ENCODE results near the gene MCEMP1.

The MCEMP1 gene, protein sequence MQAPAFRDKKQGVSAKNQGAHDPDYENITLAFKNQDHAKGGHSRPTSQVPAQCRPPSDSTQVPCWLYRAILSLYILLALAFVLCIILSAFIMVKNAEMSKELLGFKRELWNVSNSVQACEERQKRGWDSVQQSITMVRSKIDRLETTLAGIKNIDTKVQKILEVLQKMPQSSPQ

DNA sequence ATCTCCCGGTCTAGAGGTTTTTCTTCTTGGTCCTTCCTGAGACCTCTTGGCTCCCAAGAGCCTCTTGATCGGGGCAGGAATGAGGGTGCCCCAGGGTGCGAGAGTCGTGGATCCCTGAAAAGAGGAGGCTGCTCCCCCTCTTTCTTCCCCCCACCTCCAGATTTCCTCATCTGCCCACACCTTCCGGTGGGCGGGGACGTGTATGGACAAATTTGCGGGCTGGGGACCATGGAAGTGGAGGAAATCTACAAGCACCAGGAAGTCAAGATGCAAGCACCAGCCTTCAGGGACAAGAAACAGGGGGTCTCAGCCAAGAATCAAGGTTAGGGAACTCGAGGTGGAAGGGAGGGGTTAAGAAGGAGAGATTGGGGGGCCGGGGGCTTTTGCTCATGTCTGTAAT lies at the start of gene MCEMP1:
Gene MCEMP1, plus strand, starts transcription at position 237 of the 400 bp plus-strand sequence. Its CDS starts 31 bp downstream, at position 268.
- no peak for DNase-seq (ENCODE audit: low read depth)

DNA sequence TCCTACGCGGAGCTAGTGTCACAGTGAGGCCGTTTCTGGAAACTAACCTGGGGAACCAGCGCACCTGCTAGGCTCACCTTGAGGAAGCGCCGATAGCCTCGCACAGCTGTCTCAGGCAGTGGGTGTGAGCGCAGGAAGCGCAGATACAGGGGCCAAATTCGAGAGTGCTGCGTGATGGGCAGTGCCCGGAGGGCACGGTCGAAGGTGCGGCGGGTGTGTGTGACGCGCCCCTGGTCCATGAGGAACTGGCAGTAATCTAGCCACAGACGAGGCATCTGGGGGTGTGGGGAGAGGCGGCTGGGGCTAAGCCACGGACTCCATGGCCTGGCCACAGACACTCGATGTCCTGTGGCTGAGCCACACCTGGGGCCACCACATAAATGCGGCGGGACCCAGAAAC lies 49.7 kb upstream of the MCEMP1 start:
- DNase-seq (ENCODE audit: low read depth): no peak

DNA sequence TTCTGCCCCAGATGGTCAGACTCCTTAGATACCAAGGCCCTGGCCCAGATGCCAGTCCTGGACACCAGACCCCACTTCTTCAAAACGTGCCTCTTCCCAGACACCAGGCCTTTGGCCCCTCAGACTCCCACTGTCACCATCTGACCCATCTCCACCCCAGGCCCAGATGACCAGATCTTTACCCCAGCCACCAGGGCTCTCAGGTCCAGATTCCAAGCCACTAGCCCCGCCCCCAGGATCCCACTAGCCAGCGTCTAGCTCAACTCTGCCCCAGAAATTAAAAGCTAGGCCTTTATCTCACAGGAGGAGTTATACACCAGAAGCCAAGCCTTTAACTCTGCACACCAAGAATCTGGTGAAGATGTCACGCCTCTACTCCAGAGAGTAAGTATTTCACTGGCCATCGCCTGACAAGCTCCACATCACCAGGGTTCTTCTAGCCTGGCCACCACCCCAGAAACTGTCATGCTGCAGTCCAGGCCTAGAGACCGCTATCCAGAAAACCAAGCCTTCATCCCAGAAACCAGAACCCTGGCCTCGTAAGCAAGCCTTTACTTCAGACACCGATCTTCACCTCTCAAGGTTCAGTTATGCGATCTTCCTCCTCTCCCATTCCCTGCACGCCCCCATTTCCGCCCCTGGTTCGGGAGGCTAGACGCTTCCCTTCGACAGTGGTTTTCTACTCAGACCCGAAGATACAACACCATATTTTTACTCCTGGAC lies 48.1 kb upstream of the MCEMP1 start:
- DNase-seq (ENCODE audit: low read depth): no peak

DNA sequence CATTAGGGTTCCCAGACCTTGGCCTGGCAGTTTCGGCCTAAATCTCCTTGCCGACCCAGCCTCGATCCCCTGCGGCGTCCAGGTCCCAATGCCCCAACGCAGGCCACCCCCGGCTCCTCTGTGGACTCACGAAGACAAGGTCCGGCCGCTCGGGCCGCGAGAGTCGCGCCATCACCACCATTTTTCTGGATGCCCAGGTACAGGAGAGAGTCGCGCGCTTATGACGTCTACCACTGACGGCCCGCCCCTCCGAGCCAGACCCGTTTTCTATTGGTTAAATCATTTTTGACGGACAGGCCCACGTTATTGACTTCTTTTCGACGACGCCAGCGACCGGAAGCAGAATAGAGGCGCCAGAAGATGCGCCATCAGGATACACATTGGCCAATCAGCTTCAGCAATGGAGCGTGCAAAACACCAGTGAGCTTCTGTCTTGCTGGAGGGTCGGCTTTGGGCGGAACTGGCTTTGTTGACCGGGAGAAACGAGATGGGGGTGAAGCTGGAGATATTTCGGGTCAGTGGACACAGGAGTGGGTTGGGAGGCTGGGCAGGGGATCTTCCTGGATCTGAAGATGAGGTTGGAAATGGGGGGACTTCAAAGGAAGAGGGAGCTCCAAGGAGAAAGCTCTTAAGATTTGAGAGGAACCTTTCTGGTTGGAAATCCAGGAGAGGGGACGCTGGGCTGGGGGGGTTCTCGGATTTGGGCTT lies 47.4 kb upstream of the MCEMP1 start, which contains the start of the genes PET100 and XAB2:
Gene PET100, plus strand, starts transcription at position 447 of the 708 bp plus-strand sequence. Its CDS starts 41 bp downstream, at position 488.
Gene XAB2, minus strand, starts transcription at position 199 of the 708 bp plus-strand sequence. Its CDS starts 18 bp downstream, at position 181.
- peak; percentile 91 for DNase-seq (ENCODE audit: low read depth)

DNA sequence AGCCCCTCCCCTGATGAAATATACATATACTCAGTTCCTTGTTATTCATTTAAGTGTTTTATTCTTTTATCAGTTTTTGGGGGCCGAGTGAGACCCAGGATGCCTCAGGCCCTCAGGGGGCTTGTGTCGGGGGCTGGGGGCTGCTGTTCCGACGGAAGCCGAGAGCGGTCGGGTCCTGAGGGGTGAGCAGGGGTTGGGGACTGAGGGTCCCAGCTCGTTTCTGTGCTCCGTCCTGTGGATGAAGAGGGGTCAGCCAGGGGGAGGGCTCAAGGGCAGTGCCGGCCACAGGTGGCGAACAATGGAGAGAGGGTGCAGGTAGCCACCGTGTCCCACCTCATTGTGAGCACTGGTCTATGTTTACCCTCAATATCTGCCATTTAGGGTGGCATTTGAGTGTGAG lies 45.3 kb upstream of the MCEMP1 start:
- DNase-seq (ENCODE audit: low read depth): no peak

DNA sequence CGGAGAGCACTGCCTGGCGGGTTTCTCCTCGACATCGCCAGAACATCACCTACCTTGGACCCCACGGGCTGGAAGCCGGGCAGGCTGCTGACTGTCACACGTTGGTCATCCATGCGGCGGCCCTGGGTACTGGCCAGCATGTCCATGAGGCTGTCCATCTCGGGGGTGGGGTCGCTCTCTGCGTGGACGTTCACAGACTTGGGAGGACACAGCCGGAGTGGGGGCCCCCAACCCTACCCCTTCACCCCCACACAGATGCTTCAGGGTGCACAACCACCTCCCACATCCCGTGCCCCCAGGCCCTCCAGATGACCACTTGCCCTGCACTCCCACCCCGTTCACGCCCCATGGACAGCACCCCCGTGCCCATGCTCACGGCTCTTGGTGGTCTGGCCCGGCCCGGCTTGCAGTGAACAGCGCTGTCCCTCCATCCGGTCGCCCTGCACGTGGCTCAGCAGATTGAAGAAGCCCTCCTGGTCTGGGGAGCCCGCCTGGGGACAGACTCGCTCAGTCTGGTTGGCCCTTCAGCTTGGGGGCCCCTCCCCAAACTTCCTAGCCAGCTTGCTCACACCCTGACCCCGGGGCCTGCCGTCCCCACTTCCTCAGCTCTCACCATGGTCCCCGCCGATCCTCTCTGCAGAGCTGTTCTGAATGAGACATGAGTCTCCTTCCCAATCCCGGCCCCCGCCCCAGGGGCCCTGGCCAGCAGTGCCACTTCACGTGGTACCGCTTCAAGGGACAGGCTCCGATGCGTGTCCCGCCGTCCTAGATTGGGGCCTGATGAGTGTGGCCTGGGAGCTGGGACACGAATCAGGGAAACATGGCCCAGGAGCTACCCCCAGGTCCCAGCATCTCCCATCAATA lies 44.3 kb upstream of the MCEMP1 start:
- no peak for DNase-seq (ENCODE audit: low read depth)

DNA sequence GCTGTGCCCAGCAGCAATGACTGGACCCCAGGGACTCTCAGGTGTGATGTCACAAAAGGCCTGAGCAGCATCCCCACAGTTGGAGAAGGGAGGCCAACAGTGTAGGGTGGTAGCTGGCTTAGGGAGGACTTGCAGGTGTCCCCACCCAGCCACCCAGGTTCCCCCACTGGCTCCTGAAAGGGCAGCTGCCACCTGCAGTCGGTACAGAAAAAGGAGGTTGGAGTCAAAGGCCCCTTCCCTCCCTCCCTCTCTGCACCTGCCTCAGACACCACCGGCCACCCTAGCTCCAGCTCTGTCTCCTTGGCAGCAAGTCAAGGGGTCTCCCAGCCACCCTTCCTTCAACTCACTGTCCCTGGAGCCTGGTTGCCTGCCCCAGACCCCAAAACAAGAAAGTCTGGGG lies 43.2 kb upstream of the MCEMP1 start, which contains the start of gene PCP2:
Gene PCP2, minus strand, starts transcription at position 22 of the 400 bp plus-strand sequence. CDS start 262 bp downstream, outside the sequence.
- no peak for DNase-seq (ENCODE audit: low read depth)

DNA sequence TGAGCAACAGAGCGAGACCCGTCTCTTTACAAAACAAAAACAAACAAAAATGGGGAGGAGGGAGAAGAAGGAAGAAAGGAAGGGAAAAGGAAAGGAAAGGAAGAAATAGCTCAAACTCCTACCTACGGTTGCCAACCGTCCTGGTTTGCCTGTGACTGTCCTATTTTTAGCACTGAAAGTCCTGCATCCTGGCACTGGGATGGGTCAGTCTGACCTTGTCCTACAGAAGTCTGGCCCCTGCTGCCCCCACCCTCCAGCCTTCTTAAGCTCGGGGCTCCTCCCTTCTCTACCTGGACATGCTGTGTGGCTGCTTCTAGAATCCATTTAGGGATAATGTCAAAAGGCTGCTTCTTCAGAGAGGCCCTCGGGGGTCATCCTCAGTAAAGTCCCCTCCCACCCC lies 41.2 kb upstream of the MCEMP1 start:
- no peak for DNase-seq (ENCODE audit: low read depth)

DNA sequence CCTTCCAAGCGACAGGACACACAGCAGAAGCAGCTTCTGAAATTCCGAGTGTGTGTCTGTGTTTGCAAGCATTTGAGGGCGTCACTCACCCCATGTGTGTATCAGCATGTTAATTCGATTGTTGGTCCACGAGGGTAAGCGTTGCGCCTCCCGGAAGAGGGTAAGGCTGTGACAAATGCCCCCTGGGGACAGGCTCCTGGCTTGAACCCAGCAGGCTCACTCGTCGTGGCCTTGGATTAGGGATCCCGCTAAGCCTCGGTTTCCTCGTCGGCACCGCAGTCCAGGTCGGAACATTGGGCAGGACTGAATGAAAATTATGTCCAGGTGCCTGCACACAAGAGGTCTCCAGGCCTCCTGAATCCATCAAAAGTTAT lies 40.6 kb upstream of the MCEMP1 start:
- DNase-seq (ENCODE audit: low read depth): no peak

DNA sequence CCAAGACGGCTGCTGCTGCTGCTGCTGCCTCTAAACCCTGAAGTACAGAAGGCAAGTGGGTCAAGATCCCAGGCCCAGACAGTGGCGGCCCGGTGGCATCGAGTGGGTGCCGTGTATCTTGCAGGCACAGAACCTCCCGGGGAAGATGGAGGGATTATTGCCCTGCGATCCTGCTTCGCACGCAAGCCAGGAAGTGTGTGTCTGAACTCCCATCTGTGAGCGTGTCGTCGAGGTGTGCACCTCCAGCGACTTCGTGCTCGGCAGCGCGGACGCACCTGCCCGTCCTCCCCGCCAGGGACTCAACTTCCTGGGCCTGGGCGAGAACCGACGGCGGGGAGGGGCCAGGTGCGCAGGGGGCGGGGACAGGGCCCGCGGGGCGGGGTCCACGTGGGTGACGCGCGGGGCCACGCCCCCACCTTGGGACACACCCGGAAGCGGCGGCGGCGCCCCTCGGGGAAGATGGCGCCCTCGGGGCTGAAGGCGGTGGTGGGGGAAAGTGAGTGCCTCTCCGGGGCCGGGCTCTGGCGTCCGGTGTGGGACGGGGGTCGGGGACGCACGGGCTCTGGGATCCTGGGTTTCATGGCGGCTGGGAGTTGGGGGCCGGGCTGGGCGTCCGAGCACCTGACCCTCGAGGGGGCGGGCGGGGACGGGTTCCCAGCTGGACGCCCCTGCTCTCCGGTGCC lies 40.1 kb upstream of the MCEMP1 start, which contains the start of gene STXBP2:
Gene STXBP2, plus strand, starts transcription at position 420 of the 683 bp plus-strand sequence. Its CDS starts 40 bp downstream, at position 460.
- peak; percentile 89 for DNase-seq (ENCODE audit: low read depth)

DNA sequence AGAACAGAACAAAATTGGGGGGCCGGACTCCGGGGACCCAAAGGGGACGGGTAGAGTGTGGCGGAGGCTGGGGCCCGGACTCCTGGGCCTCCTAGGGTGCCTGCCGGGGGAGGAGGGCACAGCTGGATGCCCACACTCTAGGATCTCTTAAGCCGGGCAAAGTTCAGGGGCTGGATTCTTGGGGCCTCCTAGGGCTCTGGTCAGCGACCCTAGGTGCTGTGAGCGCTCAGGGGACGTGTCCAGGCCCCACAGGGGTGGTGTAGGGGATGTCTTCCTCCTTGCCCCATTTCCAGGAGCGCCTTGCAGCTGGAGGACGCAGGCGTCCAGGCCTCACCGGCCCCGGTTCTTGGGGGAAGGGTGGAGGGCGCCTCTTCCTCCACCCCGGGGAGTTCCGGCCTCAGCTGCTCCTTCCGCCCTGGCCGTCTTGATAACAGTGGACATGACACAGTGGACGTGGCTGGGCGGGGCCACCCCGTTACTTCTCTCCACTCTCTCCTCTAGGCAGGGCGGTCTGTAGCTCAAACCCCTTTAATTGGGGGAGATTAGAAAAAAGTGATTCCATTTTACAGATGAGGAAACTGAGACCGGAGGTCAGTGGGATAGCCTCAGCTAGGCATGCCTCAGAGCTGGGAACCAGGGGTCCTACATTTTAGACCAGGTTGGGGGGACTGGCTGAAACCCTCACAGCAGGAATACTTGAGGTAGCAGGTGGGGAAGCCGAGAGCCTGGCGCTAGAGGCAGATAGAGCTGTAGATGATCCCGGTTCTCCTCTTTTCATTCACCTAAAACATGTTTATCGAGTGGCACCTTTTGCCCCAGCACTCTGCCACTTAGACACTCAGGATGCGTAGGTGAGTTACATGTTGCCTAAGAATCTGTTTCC lies 39.3 kb upstream of the MCEMP1 start:
- no peak for DNase-seq (ENCODE audit: low read depth)

DNA sequence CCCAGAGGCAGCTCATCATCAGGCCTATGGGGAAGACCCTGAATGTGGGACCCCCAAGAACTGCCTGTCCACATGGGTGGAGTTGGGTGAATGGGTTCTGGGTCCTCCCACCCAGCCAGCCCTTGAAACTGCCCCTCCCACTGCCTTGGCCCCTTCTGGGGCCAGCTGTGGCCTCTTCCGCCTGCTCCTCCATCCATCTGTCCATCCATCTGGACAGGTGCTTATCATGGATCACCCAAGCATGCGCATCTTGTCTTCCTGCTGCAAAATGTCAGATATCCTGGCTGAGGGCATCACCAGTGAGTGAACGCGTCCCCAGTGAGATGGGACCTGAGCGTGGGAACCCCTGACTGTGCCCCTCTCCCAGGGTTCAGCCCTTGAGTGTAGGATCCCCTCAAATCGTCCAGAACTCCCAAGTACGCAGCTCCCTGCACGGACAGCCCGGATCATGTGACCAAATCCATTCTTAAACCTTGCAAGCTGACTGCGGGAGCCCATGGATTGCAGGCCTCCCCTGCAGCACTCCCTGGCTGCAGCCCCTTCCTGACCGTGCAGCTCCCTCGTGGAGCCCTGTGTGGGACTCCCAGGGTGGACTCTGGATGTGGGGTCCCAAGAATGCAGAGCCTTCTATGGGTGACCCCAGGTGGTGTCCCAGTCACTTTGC lies 38.0 kb upstream of the MCEMP1 start:
- DNase-seq (ENCODE audit: low read depth): no peak

DNA sequence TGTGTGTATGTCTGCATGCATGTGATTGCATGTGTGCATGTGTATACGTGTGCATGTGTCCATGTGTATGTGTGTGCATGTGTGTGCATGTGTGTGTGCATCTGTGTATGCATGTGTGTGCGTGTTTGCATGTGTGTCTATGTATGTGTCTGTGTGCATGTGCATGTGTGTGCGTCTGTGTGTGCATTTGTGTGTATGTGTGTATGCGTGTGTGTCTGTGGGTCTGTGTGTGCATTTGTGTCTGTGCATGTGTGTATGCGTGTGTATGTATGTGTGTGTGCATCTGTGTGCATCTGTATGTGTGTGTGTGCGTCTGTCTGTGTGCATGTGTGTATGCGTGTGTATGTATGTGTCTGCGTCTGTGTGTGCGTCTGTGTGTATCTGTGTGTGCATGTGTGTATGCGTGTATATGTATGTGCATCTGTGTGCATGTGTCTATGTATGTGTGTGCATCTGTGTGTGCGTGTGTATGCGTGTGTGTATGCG lies 37.0 kb upstream of the MCEMP1 start:
- DNase-seq (ENCODE audit: low read depth): no peak

DNA sequence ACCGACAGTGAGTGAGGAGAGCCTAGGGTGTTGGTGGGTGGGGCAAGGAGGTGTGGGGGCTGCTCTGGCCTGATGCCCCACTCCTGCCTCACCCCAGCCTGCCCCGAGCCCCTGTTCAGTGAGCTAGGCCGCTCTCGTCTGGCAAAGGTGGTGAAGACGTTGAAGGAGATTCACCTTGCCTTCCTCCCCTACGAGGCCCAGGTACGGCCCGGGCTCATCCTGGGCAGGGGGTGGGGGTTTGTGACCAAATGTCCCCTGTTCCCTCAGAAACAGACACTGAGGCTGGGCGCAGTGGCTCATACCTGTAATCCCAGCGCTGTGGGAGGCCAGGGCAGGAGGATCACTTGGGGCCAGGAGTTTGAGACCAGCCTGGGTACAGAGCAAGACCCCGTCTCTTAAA lies 36.1 kb upstream of the MCEMP1 start:
- no peak for DNase-seq (ENCODE audit: low read depth)

DNA sequence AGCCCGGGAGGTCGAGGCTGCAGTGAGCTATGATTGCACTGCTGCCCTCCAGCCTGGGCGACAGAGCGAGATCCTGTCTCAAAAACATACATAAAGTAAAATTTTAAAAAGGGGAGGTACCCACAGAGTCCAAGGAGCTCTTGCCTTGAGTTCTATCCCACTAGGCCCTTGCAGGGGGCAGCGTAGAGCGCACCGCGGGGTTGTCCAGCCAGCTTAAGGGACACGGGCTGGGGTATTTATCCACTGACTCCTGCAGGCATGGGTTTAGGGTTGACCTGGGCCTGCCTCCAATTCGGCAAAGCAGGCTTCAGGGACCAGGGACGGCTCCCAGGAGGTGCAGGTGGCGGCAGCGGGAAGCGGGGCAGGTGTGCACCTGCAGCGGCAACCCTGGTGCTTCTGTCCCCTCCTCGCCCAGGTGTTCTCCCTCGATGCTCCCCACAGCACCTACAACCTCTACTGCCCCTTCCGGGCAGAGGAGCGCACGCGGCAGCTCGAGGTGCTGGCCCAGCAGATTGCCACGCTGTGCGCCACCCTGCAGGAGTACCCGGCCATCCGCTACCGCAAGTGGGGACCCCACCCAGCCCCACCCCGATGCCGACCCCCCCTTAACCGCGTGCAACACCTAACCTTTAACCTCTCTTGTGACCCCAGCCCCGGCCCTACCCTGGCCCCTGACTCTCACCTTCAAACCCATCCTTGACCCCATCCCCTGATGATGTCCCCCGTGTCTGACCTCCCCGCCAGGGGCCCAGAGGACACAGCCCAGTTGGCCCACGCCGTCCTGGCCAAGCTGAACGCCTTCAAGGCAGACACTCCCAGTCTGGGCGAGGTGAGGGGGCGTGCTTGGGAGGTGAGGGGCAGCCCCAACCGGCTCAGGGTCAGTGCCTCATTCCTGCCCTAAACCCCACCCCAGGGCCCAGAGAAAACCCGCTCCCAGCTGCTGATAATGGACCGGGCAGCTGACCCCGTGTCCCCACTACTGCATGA lies 35.3 kb upstream of the MCEMP1 start:
- DNase-seq (ENCODE audit: low read depth): no peak

DNA sequence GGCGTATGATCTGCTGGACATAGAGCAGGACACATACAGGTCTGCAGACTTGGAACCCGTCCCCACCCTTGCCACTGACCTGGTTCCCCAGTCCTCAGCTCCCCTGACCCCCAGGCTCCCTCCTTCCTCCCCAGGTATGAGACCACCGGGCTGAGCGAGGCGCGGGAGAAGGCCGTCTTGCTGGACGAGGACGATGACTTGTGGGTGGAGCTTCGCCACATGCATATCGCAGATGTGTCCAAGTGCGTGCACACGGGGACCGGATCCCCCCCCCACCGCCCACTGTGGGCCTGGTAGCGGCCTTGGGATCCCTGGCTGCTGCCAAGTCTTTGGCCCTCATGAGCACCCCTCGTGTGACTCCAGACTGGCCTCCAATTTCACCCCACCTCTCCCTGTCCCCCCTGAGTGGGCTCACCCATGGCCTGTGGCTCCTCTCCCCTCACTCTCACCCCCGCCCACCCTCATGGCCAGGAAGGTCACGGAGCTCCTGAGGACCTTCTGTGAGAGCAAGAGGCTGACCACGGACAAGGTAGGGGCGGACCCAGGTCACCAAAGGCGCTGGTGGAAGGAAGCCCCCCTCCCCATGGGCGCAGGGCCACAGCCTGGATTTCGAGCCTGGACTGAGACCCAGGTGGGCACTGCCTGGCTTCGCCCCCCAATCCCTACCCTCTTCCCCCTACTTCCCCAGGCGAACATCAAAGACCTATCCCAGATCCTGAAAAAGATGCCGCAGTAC lies 34.4 kb upstream of the MCEMP1 start:
- DNase-seq (ENCODE audit: low read depth): no peak

DNA sequence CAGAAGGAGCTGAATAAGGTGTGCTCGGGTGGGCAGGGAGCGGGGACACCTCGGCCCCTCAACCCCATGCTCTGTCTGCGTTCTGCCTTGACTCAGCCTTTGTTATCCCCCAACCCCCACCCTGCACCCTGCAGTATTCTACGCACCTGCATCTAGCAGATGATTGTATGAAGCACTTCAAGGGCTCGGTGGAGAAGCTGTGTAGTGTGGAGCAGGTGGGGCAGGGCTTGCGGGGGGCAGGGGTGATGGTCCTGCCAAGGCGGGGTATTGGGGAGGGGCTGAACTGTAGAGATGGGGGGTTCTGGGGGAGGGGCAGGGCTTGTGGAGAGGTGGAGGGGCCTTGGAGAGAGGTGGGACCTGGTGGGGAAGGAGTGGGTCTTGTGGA lies 33.9 kb upstream of the MCEMP1 start:
- no peak for DNase-seq (ENCODE audit: low read depth)
